ENCODE results near the gene RELN.

- TF ChIP-seq CTCF (IDR thresholded peaks at IDR 0.05 in 8 of 11, conservative IDR thresholded peaks at IDR 0.05 in 3 of 11), result no peak
- TF ChIP-seq POLR2AphosphoS5 (IDR thresholded peaks at IDR 0.05), result no peak
Observed at GRCh38 chr7:103445228-103446048, 544.0 kb downstream of the RELN start.

All from spleen (tissue), 7 donors.